HG02623 (cell line): ENCODE measurements around the gene SVIL.
"Not testable (repeated sequence)": the region's sequence is repeated elsewhere in the genome, so short reads cannot be mapped to it uniquely, and the experiment has no call there.

Source experiments
- ATAC-seq: cut with Tn5 transposase; IDR thresholded peaks from one replicate; pipeline ENCODE4 v1.9.1; 2021; ENCODE audit warnings: moderate library complexity; ENCODE audit not compliant: unreplicated experiment

The SVIL gene

DNA sequence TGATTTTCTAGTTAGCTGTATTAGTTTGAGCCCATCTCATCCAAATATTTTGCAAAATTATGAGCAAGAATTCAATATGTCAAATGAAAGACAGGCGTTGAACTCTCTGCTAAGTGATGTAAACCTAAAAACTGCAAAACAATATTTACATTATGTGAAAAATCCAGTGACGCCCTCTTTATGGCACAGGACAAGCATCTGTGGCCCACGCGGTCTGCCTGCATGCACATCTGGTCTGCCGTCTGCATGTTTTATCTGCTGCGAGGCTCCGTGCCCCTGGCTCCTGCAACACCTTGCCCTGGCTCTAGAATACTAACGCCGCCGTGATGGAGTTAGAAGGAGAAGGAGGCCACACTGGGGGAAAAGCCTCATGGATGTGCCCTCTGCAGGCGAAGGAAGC is 142.0 kb downstream of the SVIL start:
- ATAC-seq = no peak

DNA sequence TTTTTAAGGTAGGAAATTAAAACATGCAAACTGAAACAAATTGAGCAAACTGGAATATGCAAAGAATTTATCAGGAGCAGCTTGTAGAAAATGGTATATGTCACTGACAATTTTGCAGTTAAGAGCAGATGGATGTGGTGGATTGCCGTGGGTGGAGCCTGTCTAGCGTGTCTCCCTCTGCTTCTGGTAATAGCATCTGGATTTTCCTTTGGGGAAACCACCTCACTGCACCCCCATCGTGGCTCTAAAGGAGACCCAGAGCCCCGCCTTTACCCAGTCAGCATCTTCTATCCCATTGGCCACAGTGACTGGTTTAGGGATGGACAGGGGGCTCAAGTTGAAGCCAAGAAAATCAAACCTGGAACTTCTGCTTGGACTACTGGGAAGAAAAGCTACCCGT is 142.9 kb downstream of the SVIL start:
- ATAC-seq = no peak

DNA sequence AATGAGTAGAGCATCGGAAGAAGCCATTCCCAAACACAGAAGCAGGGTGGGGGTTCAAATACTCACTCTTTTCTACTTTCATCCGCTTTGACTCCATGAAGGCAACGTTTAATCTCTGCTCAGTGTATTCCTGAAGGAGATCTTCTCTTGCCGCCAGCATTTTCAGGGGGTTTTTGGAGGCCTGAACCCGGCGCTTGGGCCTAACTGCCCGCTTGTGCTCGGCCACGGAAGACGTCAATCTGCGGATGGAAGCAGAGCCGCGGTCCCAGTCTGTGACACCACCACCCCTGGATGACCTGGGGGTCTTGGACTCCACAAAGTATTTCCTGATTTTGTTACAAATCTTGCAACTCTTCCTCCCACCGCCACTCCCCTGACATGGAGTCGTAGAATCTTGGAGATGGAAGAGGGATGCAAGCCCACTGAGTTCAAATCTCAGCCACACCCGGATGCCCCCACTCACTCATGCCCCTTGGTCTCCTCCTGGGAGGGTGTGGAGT is 143.9 kb downstream of the SVIL start:
- not testable (repeated sequence) for ATAC-seq

DNA sequence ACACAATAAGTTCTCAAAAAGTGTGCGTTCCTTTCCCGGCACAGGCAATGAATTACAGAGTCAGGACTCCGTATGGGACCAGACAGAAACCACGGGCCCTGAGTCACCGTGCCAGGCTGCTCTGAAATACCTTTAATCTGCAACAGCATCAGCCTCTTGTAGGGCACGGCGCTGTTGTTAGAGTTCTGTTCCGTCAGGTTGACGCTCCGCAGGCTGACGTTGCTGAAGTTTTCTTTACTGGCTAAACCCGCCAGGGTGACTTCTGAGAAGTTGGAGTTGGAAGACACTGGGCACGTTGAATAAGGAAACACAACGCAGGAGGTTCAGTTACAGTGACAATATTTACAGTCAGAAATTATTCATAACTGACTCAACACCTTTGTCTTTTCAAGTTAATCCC is 146.3 kb downstream of the SVIL start:
- ATAC-seq = not testable (repeated sequence)

DNA sequence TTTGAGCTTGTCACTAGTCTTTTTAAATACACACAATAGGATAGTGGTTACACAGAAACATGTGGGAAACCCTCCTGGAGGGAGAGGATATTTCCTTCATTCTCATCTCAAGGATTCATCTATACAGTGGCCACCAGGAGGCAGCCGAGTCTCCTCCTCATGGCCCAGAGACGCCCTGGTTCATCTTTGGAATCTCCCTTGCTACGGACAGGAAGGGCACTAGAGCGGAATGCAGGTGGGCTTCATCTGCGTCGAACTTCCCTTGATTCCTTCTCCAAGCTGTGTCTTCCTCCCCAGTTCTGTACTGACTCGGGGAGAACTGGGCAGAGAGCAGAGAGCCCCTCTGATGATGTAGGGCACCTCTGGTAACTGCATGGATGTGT is 146.9 kb downstream of the SVIL start:
- ATAC-seq = not testable (repeated sequence)

DNA sequence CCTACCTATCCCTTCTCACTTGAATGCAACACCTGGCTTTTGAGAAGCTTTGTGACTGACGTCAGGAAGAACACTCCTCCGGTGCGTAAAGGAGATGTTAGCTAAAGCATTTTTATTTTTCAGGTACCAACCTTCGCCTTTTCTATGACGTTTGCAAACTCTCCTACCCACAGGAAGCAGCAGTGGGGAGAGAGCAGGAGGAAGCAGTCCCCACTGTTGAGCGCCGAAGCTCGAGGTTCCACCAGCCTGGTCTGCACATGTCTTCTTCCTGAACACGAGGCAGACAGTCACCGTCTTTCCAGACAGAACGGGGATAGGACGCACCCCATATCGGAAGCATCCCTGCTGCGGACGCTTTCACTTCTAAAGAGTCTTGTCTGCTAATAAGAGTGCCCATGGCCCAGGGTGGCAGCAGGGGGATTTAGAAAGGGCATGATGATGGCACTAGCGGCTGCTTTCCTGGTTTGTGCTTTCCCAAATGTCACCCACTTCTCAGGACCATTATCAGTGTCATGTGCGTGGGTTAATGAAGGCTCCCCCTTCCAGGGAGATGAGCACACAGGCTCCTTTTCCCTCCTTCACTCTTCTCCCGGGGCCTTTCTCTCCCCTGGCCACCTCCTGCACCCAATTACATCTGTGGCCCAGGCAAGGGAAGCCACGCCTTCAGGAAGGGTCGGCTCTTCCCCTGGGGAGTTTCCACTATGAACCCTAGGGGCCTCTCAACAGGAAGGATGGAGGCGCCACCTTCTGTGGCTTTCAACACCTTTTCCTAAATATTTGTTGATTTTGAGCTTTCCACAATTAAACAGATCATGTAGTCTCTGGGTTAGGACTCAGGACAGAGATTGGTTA is 147.5 kb downstream of the SVIL start:
- ATAC-seq = not testable (repeated sequence)

DNA sequence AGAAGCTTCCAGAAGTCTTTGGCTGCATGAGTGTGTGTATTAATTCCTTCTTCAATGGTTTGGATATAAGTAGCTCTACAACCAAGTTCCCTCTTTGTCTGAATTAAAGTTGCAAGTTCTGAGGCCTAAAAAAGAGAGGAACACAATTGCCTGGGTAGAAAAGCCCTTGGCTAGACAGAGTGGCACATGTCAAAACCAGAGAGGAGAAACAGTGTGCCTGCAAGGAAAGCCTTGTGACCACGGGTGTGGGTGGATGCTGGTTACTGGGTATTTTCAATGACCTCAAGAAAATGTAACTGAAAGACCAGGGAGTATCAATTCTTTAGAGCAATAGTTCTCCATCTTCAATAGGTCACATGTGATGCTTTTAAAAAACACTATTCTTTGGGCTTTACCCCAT is 148.3 kb downstream of the SVIL start:
- peak; percentile 54 for ATAC-seq

DNA sequence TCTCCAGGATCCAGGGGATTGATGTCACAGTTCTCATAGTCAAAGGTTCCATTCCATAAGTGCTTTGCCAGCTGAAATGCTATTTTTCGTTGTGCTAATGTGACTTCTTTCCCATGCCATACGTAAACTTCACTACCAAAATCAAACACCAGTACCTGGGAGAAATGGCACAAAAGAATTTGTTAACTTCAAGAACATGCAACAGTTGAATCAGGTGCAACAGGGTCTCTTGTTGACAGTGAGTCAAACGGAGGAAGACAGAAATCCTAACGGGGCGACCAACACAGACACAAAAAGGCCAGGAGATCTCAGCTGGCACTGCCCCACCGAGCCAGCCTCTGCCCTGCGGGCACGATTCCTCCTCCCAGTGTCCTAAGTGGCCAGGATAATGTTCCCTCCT is 150.1 kb downstream of the SVIL start:
- not testable (repeated sequence) for ATAC-seq

DNA sequence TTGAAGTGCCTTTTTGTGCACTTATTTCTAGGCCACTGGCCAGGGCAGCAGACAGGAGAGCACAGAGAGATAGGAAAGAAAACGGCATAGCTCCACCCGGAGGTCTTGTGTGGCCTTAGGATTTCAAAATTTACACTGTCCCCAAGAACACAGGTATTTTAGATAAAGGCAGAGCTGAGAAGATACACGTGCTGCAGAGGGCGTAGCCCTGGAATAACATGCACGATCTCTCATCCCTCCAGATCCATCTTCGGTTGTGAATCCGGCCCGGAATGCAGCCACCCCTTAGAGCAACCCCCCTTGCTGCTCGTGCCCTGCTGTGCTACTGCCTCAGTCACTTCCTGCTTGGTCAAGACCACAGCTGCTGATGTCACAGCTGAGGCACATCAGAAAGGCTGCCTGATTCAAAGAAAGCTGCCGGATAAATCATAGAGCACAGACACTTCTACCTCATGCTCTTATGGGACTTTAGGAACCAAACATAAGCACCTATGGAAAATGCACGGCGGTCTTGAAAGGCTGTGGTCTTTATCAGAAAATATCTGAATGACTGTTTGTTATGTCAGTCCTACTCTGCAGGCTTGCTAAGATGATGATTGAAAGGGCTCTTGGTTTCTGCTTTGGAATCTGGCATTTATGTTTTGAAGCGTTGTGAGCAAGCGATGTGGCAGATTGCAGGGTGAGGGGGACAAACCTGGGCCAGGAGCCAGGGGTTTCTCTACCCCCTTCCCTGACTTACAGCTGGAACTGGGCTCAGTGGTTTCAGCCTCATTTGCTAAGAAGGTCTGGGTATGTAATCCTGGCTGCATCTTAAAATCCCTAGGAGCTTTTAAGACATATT is 152.0 kb downstream of the SVIL start:
- ATAC-seq = no peak

DNA sequence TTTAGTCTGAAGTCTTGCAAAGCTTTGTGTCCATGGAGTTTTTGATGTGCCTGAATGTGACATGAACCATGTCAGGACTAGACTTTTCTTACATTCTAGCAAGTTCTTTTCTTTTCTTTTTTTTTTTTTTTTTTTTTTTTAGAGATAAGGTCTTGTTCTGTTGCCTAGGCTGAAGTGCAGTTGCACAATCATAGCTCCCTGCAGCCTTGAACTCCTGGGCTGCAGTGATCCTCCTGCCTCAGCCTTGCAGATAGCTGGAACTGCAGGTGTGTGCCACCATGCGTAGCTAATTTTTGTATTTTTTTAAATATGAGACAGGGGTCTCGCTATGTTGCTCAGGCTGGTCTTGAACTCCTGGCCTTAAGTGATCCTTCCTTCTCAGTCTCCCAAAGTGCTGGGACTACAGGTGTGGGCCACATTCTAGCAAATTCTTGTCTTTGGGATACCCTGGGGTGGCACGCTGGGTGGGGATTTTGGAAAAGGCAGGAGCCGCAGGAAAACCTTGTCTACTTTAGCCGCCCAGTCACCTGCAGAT is 152.8 kb downstream of the SVIL start:
- ATAC-seq = no peak

DNA sequence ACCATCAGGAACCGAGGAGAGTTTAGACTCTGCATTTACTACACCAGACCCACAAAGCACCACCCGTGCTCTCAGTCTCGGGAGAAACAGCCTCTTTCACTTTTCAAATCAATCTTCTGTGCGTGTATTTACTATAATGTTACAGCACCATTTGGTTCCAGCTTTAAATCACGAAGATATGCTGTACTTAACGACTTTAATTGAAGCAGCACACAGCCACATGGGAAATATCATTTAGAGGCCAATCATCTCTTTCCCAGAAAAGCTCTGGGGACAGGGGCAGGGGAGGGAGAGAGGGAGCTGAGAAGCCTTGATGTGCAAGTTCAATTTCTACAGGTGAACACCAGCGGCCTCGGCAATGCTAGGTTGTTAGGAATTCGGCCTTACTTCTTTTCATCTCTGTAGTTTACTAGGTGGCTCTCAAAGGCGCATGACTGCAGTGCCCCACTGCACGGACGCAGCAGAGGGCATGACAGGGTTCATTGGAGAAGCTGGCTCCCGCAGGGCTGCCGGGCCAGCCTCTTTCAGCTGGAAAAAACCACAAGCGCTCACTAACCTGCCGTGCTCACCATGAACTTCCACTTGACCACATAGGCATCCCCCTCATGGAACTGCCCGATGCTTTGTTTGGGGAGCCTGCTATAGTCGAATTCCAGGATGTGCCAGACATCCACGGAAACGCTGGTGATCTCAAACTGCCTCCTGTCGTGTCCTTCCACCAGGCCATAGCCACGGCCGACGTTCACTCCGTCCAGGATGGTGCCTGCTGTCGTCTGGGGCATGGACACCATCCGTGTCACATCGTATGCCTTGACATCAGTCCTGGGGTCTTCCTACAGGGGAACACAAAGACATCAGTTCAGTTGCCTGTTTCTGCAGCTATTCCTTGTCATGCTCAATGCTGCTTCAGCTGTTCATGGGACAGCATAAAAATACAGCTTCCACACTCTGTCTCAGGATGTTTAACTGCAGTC is 154.5 kb downstream of the SVIL start:
- ATAC-seq = no peak

DNA sequence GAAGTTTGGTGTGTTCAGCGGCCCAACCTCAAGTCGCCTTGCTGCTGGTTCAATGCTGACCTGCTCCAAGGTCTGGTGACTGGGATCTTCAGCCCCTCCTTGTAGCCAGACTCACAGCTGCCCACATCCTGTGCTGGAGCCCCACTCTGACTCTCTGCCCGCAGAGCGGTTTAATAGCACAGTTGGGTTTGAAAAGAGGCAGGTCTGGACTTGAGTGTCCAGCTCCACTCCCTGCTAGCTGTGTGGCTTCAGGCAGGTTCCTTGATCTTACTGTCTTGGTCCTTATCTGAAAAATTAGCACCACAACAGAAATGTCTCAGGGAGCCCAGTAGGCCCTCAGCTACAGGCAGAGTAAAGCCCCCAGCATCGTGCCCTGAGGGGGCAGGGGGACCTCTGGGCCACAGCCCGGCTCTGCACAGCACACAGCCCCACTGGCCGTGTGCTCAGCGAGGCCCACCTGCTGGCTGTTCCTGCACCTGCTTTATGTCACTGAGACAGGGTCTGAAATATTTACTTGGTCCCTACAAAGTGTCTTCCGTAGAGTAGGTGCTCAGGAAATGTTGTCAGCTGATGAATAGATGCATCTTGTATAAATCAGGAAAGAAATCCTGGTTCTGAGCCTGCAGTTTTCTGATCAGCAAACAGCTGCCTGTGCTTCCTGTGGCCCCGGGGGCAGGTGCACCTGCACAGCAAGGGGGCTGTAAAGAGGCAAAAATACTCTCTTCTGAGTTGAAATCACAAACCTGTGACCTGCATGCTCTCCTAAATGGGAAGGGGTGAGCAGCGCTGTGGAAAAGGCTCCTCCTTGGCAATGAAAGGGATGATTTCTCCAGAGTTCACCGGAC is 155.5 kb downstream of the SVIL start:
- no peak for ATAC-seq

DNA sequence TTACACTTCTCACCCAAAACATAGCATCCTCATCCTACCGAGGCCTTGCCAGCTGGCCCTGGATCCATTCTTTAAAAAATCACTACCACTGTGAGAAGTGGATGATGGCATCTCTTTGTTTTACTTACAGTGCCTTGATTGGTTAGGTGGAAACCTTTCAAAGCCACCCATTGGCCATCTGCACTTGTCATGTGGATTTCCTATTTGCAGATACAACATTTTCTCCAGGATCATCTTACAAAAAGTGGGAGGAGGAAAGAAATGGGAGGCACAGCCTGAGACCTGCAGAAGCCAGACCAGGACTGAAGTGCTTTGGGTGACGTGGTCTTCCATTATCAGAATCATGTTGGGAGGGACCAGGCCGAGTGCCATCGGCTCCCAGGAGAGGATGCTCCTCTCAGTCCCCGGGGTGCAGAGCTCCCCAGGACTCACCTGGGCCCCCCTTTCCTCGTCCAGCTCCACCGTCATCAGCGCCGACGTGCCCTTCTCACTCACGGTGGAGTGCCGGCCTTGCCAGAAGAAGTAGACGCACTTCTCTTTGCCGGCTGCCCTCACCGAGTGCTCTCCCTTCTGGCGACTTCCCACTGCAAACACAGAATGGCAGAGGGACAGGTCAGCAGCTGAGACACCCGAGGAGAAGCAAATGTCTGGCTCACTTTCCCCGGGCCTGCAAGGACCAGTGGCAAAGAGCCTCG is 161.2 kb downstream of the SVIL start:
- ATAC-seq = no peak

DNA sequence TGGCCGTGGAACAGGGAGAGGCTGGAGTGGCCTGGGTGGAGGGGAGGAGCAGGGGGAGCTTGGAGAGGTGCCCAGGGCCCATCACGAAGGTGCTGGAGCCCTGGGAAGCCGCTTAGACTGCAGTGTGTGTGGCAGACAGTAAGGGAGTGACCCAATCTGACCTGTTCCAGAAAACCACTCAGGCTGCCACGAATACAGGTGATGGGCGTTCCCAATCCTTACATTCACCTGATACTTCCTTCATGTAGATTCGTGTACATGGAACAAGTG is 161.7 kb downstream of the SVIL start:
- ATAC-seq = no peak

DNA sequence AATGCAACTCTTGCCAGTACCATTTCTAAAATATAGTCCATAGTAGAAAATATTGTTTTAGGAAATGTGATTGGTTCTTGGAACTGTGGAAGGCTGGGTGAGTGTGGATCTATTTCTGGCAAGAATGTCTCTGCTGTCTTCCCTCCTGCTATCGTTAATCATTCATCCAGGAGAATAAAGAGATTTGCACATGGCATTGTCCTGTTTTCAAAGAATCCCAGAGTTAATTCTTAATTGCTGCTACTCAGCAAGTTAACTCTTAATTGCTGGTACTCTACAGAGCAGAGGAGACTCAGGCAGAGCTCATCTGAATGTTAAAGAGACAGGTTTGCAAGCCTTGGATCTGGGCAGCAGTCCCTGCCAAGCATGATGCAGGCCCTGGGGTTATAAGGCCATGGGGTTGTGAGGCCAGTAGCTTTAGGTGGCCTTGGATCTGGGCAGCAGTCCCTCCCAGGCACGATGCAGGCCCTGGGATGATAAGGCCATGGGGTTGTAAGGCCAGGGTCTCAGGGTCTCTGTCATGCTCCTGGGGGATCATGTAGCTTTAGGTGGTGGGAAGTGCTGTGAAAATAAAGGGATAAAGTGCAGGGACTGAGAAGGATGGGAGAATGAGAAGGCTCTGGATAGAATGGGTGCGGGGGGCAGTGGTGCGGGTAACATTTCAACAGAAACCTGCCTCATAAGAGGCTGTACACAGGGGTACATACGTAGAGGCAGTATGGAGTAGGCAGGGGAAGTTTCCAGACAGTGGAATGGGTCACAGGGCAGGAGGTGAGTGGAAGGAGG is 162.3 kb downstream of the SVIL start:
- no peak for ATAC-seq

DNA sequence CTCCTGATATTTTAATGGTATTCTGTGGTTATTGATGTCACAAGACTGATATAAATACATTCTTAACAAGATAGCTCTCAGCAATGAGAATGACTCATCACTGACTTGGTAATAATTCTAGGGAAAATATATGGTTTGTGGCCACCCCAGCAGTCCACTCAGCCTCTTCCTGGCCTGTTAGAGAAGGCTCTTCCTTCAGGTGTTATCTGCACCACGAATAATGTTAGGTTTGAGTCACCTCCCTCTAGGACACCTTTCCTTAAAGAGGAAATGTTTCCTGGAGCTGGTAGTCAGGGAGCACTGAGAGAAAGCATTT is 163.3 kb downstream of the SVIL start:
- ATAC-seq = no peak

DNA sequence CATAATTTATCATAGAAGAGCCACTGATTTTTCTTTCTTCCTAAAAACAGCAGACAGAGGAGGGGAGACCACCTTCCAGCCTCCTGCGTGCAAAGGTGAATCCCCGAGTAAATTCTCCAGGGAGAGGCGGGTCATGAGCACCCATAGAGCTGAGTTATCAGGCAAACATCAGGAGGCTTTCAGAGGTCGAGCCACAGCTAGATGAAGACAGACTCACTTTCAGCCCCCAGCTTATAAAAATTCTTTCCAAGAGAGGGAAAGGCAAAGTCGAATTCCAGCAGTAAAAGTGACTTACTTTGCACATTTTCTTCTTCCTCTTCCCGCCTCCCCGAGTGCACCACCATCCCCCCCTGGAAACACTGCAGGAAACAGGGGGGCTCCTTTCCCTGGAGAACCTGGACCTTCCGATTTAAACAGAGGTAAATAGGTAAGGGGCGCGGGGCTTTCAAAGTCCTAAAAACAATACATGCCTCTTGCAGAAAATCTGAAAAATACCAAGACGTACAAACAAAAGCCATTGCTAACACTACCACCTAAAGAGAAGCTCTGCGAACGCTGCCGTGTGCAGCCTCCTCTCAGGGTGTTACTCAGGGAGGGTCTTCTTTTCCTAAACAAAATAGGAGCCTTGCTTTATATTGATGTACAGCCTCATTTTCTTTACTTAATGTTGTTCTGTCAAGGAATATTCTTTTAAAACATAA is 163.8 kb downstream of the SVIL start:
- ATAC-seq = no peak

DNA sequence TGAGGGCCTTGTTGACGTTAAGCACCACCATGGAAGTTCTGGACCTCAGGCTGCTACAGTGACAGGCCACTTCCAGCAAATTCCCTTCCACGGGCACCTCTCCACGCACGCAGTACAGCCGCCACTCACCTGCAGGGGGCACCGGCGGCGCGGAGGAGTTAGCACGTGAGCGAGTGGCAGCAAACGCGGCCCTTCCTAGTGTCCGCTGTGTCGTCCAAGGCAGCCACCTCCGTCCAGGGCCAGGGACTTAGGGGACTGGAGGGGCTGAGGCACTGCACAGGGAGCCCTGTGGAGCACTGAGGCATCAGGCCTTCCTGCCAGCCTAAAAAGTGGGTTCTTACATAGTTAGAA is 164.4 kb downstream of the SVIL start:
- ATAC-seq = no peak
